NT2/D1 (cell line): ENCODE measurements around the gene PTRH1.

Source experiments
- SUZ12 ChIP-seq: IDR thresholded peaks from 2 replicates; pipeline ENCODE4 v1.6.1; 2011; ENCODE audit not compliant: insufficient read length, insufficient read depth; ENCODE audit errors: extremely low read depth
- YY1 ChIP-seq: IDR thresholded peaks from 2 replicates; pipeline ENCODE4 v1.6.1; 2011; ENCODE audit not compliant: insufficient read length, insufficient read depth

- TF ChIP-seq YY1 (no peak), SUZ12 (no peak)
These were observed 36.0 kb upstream of the PTRH1 start for GRCh38 chr9:127751269-127752054.
